ENCODE results near the gene XRN2. TPM values are rescaled to one million over a fixed set of nuclear protein-coding genes. Genes with fewer than 3 reads are reported as not detected.

The XRN2 gene
- total RNA-seq, 1 donor from 2014 or later: 76.4 TPM

DNA sequence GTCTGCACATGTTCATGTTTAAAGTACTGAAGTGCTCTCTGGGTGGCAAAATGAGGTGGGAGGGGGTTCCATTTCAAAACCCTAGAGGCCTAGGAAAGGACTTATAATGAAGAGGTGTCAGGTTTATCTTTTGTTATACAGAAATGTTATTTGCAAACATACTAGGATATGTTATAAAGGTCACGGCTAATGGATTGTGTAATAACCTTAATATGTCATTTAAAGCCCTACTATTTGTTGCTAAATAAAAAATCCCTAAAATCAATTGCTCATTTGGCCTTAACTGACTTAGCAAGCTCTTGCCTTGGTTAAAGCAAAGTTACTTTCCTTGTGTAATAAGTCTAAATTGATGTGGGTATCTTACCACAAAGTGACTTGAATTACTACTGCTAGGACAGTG, 85.4 kb downstream of the XRN2 start:
- no peaks in the 10 kb centered on the region for H3K36me3 Mint-ChIP-seq (ENCODE audit: low read depth, unreplicated experiment)
- peaks cover 19% of the 10 kb centered on the region for H3K27me3 Mint-ChIP-seq (ENCODE audit: unreplicated experiment)
- H3K4me1 Mint-ChIP-seq (ENCODE audit: unreplicated experiment): peaks cover 12% of the 10 kb centered on the region
- DNase-seq (ENCODE audit: low spot score): no peak
- no peaks in the 10 kb centered on the region for H3K9me3 Mint-ChIP-seq (ENCODE audit: unreplicated experiment)
- H3K4me3 Mint-ChIP-seq (ENCODE audit: unreplicated experiment): no peak overlapping the region
- H3K27ac Mint-ChIP-seq (ENCODE audit: unreplicated experiment): no peak overlapping the region
- TF ChIP-seq, protein P1, sequence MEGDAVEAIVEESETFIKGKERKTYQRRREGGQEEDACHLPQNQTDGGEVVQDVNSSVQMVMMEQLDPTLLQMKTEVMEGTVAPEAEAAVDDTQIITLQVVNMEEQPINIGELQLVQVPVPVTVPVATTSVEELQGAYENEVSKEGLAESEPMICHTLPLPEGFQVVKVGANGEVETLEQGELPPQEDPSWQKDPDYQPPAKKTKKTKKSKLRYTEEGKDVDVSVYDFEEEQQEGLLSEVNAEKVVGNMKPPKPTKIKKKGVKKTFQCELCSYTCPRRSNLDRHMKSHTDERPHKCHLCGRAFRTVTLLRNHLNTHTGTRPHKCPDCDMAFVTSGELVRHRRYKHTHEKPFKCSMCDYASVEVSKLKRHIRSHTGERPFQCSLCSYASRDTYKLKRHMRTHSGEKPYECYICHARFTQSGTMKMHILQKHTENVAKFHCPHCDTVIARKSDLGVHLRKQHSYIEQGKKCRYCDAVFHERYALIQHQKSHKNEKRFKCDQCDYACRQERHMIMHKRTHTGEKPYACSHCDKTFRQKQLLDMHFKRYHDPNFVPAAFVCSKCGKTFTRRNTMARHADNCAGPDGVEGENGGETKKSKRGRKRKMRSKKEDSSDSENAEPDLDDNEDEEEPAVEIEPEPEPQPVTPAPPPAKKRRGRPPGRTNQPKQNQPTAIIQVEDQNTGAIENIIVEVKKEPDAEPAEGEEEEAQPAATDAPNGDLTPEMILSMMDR (IDR thresholded peaks at IDR 0.05; ENCODE audit: unreplicated experiment): no peak

GRCh38 chr20:21389368-21389767, 86.2 kb downstream of the XRN2 start:
- Mint-ChIP-seq H3K27me3 (ENCODE audit: unreplicated experiment) (peaks cover 19% of the 10 kb centered on the region), H3K9me3 (ENCODE audit: unreplicated experiment) (no peaks in the 10 kb centered on the region), H3K4me3 (ENCODE audit: unreplicated experiment) (no peak overlapping the region), H3K36me3 (ENCODE audit: low read depth, unreplicated experiment) (no peaks in the 10 kb centered on the region), H3K4me1 (ENCODE audit: unreplicated experiment) (peaks cover 12% of the 10 kb centered on the region), H3K27ac (ENCODE audit: unreplicated experiment) (no peak overlapping the region)
- TF ChIP-seq, protein P1 (IDR thresholded peaks at IDR 0.05; ENCODE audit: unreplicated experiment): no peak
- no peak for DNase-seq (ENCODE audit: low spot score)

DNA sequence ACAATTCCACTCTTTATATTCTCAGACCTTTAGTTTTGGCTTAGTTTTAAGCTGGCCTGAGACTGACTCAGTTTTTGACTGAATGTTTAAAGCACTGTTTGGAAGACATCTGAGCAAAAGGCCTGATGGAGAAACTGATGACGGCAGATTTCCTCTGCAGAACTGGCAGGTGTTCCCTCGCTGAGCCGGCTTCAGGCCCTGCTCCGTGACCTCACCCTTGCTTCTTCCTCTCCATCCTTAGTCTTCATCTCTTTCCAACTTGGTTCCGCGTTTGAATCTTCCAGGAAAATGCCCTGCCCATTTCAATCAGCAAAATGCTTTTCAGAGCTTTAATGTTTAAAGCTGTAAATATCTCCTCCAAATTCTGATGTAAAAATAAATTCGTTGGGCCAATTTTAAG, 87.6 kb downstream of the XRN2 start:
- H3K36me3 Mint-ChIP-seq (ENCODE audit: low read depth, unreplicated experiment): no peaks in the 10 kb centered on the region
- H3K27ac Mint-ChIP-seq (ENCODE audit: unreplicated experiment): no peak overlapping the region
- H3K4me3 Mint-ChIP-seq (ENCODE audit: unreplicated experiment): no peak overlapping the region
- peaks cover 14% of the 10 kb centered on the region for H3K4me1 Mint-ChIP-seq (ENCODE audit: unreplicated experiment)
- DNase-seq (ENCODE audit: low spot score): no peak
- peaks cover 22% of the 10 kb centered on the region for H3K27me3 Mint-ChIP-seq (ENCODE audit: unreplicated experiment)
- TF ChIP-seq, protein P1 (IDR thresholded peaks at IDR 0.05; ENCODE audit: unreplicated experiment): no peak
- H3K9me3 Mint-ChIP-seq (ENCODE audit: unreplicated experiment): no peaks in the 10 kb centered on the region

DNA sequence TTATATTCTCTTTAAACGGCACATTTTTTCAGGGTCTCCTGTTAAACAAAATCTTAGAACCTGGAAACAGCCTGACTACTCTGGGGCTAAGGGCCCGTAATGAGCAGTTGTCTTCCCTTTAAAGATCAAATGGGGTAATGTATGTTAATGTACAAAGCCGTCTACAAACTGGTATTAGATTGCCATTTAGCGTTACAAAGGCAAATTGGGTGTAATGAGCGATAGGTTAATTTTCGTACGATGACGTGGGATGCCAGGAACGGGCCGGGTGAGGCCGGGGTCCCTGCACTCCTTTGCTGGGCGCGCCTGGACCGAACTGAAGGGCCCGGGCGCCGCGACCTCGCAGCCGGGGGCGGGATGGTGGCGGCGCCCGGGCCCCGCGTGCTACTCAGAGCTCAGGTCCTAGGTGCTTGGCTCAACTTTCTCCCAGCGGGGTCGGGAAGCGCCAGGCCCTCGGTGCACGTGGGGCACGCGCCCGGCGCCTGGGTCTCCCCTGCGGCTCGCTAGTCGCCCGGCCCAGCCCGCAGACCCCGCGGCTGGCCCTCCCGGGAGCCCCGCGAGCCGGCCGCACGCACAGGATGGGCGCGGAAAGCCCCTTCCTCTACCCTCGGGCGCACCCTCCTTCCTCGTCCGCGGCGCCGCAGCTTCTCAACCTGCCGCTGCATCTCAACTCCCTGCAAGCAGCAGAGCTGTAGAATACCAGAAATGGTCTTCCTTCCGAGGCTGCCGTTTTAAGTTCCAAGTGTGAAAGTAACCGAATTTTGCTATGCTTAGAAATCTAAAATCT, 88.2 kb downstream of the XRN2 start:
- Mint-ChIP-seq H3K27ac (ENCODE audit: unreplicated experiment) (peak overlapping the region; percentile 18), H3K4me3 (ENCODE audit: unreplicated experiment) (peak overlapping the region; percentile 75), H3K4me1 (ENCODE audit: unreplicated experiment) (peaks cover 14% of the 10 kb centered on the region), H3K27me3 (ENCODE audit: unreplicated experiment) (peaks cover 22% of the 10 kb centered on the region), H3K9me3 (ENCODE audit: unreplicated experiment) (no peaks in the 10 kb centered on the region), H3K36me3 (ENCODE audit: low read depth, unreplicated experiment) (no peaks in the 10 kb centered on the region)
- peak; percentile 44 for DNase-seq (ENCODE audit: low spot score)
- TF ChIP-seq, protein P1 (IDR thresholded peaks at IDR 0.05; ENCODE audit: unreplicated experiment): no peak

GRCh38 chr20:21391972-21392352, 88.8 kb downstream of the XRN2 start:
- H3K27me3 Mint-ChIP-seq (ENCODE audit: unreplicated experiment): peaks cover 22% of the 10 kb centered on the region
- H3K4me1 Mint-ChIP-seq (ENCODE audit: unreplicated experiment): peaks cover 14% of the 10 kb centered on the region
- no peaks in the 10 kb centered on the region for H3K36me3 Mint-ChIP-seq (ENCODE audit: low read depth, unreplicated experiment)
- H3K4me3 Mint-ChIP-seq (ENCODE audit: unreplicated experiment): peak overlapping the region; percentile 75
- peak; percentile 18 for DNase-seq (ENCODE audit: low spot score)
- no peaks in the 10 kb centered on the region for H3K9me3 Mint-ChIP-seq (ENCODE audit: unreplicated experiment)
- H3K27ac Mint-ChIP-seq (ENCODE audit: unreplicated experiment): peak overlapping the region; percentile 18
- TF ChIP-seq, protein P1 (IDR thresholded peaks at IDR 0.05; ENCODE audit: unreplicated experiment): no peak
